Measurements from ENCODE around the gene STEAP1B. TPM values are rescaled to one million over a fixed set of nuclear protein-coding genes. Genes with fewer than 3 reads are reported as not detected.
"Not testable (repeated sequence)": the region's sequence is repeated elsewhere in the genome, so short reads cannot be mapped to it uniquely, and the experiment has no call there.

STEAP1B gene
- under 1 TPM in 1 of 2 donors, not detected in 1; 0.47 TPM for total RNA-seq
- long read RNA-seq: 0 reads

DNA sequence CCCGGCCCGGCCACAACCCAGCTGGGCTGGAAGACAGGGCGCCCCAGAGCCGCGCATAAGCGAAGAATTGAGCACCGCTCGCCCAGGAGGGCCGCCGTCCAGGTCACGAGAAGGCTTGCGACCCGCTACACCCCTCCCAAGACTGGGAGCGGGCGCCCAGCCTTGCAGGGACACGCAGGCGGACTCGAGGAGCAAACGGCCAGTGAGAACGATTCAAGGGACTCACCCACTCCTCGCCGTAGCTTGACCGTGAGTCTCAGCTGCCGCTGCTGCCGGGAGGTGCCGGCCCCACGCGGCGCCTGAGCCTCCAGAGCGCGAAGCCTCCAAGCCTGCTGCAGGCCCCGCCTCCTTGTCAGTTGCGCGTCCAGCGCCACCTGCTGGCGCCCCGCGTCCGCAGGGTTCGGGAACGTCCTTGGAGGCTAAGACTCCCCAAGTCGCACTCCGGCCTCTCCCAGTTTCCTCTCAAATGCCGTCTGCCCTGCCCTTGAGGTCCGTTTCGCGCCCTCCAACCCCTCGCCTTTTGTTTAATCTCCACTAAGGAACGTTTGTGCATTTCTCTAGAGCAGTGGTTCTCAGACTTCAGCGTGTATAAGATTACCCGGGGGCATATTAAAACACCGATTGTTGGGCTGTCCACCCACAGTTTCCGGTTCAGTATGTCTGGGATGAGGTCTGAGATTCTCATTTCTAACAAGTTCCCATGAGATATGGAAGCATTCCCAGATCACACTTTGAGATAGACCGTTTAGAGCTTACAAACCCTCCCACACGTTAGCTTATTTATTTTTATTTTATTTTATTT is at the start of gene STEAP1B:
Gene STEAP1B (minus strand): TSS at position 301 of the 802 bp plus-strand sequence. CDS start 5,333 bp downstream, outside the sequence.
- peak; percentile 65 to 88 for DNase-seq
- ATAC-seq: peak; percentile 99
- intact Hi-C loops (cut with DNase I, micrococcal nuclease): not testable (repeated sequence)

DNA sequence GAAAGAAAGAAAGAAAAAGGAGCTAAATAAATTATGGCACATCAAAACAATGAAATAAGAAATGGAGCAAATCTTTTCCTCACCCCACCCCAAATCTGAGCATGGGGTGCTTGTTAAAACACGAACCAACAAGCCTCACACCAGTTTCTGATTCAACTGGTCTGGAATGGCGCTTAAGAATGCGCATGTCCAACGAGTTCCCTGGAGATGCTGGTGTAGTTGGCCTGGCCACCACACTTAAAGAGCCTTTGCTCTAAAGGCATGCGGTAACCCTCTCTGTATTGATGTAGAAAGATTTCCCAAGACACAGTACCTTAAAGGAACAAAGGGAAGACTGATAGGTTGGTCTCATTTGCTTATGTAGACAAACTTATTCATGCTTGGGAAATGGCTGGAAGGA is 49.1 kb upstream of the STEAP1B start:
- DNase-seq (no peak), ATAC-seq (no peak)
- intact Hi-C loops (cut with DNase I, micrococcal nuclease): no loop called here

GRCh38 chr7:22548313-22548712 is 48.3 kb upstream of the STEAP1B start:
- DNase-seq (no peak), ATAC-seq (no peak)
- intact Hi-C loops (cut with DNase I, micrococcal nuclease): no loop called here

GRCh38 chr7:22546769-22547168 is 46.8 kb upstream of the STEAP1B start:
- intact Hi-C loops (cut with DNase I, micrococcal nuclease): no loop called here
- no peak for DNase-seq
- ATAC-seq: no peak

- no peak for DNase-seq
- intact Hi-C loops (cut with DNase I, micrococcal nuclease): no loop called here
- ATAC-seq: no peak
These were observed 45.5 kb upstream of the STEAP1B start for GRCh38 chr7:22545529-22545928.

DNA sequence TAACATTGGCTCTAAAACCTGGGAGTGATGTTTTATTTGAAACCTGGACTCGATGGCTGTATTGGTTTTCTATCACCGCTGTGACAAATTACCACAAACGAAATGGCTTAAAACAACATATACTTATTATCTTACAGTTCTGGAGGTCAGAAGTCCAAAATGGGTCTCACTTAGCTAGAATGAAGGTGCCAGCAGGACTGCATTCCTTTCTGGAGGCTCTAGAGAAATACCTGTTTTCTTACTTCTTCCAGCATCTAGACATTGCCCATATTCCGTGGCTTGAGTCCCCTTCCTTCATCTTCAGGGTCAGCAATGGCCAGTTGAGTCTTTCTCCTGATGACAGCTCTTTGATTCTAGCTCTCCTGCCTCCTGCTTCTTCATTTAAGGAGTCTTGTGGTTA is 44.3 kb upstream of the STEAP1B start:
- DNase-seq (no peak), ATAC-seq (no peak)
- intact Hi-C loops (cut with DNase I, micrococcal nuclease): no loop called here

DNA sequence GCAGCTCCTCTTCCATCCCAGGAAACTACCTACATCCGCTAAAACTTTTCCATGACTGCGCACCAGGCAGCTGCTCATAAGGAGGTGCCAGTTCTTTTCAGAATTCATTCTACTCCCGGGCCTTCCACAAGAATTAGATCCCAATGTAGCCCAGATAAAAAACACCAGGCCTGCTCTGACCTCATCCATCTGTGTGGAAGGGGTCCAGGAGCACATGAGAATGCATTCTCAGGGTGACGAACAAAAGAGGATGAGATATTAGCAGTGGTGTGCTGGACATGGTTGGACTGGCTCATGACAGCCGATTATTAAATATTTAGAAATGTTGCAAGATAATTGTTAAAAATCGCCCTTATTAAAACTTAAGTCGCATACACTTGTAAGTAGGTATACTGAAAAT is 43.2 kb upstream of the STEAP1B start:
- intact Hi-C loops (cut with DNase I, micrococcal nuclease): no loop called here
- ATAC-seq: no peak
- DNase-seq: no peak

DNA sequence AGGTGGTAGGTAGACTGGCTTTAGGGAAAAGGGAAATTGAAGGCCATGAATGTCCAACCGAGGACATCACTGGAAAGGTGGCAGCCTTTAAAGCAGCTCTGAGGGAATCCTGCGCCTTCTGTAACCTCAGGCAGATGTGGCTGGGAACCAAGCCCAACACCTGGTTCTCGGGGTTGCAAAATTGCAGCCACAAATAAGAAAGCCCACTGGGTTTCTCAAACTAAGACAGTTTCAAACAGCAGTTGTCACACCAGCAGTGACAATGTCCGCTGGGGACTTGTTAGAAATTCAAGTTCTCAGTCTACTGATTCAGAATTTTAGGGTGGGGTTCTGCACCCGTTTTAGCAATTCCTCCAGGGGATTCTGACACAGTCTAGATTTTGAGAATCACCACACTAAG is 42.7 kb upstream of the STEAP1B start:
- DNase-seq (no peak), ATAC-seq (no peak)
- intact Hi-C loops (cut with DNase I, micrococcal nuclease): no loop called here

- DNase-seq (no peak), ATAC-seq (no peak)
- intact Hi-C loops (cut with DNase I, micrococcal nuclease): no loop called here
These were observed 42.3 kb upstream of the STEAP1B start for GRCh38 chr7:22542254-22542653.

GRCh38 chr7:22541789-22542188 is 41.8 kb upstream of the STEAP1B start:
- ATAC-seq: no peak
- DNase-seq: no peak
- intact Hi-C loops (cut with DNase I, micrococcal nuclease): no loop called here

- DNase-seq; intact Hi-C loops (cut with DNase I, micrococcal nuclease): not testable (repeated sequence)
These were observed 28.5 kb upstream of the STEAP1B start for GRCh38 chr7:22528537-22528936.

DNA sequence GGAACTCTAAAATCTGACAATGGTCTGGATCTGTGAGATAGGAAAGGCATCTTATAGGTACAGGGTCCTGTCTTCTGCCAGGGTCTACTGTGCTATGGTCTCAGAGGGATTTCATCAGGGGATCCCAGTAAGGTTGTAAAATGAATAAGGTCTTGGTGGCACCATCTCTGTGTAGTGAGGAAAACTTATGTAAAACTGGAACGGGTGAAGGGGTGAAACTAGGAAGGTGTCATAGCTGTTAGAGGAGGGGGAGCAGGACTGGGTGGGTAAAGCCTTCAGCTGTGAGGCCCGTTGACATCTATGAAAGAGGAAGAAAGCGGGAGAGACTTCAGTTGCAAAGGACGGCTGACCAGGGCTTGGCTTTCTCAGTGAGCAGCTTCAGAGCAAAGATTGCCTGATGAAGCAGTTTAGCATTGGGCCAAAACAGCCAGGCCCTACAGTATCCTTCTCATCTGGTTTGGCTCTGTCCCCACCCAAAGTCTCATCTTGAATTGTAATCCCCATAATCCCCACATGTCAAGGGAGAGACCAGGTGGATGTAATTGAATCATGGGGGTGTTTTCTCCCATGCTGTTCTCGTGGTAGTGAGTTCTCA is 24.5 kb upstream of the STEAP1B start:
- ATAC-seq; DNase-seq; intact Hi-C loops (cut with DNase I, micrococcal nuclease): not testable (repeated sequence)

More at GRCh38 chr7:22528537-22528936, 28.5 kb upstream of the STEAP1B start:
- not testable (repeated sequence) for ATAC-seq

- intact Hi-C loops (cut with DNase I, micrococcal nuclease); DNase-seq; ATAC-seq: not testable (repeated sequence)
These were observed 23.7 kb upstream of the STEAP1B start for GRCh38 chr7:22523478-22524352.

DNA sequence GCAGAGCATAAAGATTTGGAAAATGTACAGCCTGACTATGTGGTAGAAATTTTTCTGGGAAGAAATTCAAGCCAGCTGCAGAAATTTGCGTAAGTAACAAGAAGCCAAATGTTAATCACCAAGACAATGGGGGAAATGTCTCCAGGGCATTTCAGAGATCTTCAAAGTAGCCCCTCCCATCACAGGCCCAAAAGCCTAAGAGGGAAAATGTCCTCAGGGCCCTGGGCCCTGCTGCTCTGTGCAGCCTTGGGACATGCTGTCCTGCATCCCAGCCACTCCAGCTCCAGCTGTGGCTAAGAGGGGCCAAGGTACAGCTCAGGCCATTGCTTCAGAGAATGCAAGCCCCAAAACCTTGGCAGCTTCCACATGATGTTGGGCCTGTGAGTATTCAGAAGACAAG is 19.6 kb upstream of the STEAP1B start:
- ATAC-seq; DNase-seq; intact Hi-C loops (cut with DNase I, micrococcal nuclease): not testable (repeated sequence)

- intact Hi-C loops (cut with DNase I, micrococcal nuclease); ATAC-seq: not testable (repeated sequence)
These were observed 17.0 kb upstream of the STEAP1B start for GRCh38 chr7:22516950-22517349.

GRCh38 chr7:22514963-22515362 is 15.0 kb upstream of the STEAP1B start:
- intact Hi-C loops (cut with DNase I, micrococcal nuclease); DNase-seq; ATAC-seq: not testable (repeated sequence)

More at GRCh38 chr7:22516950-22517349, 17.0 kb upstream of the STEAP1B start:
- not testable (repeated sequence) for DNase-seq

DNA sequence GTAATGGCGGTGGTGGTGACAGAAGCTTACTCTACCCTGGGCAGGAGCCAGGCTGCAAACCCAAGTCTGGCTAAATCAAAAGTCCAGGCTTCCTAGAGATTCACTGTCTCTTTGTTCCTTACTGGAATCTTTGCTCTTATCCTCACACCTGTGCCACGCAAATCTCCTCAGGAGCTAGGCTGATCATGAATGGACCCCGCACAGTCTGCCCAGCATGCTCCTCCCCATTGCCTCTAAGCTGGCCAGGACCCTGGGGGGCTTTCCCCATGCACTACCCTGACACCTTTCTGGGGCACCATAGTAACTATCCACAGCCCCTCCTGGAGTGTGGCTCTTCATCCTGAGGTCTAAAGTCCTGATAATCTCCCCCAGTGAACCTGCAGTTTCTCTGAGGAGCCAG is 7.3 kb upstream of the STEAP1B start:
- ATAC-seq; intact Hi-C loops (cut with DNase I, micrococcal nuclease); DNase-seq: not testable (repeated sequence)

GRCh38 chr7:22506316-22507020 is 6.5 kb upstream of the STEAP1B start:
- ATAC-seq; DNase-seq; intact Hi-C loops (cut with DNase I, micrococcal nuclease): not testable (repeated sequence)

Data from left colon (tissue), 2 donors.